ENCODE results near the gene MAPK9. TPM values are rescaled to one million over a fixed set of nuclear protein-coding genes. Genes with fewer than 3 reads are reported as not detected.

The MAPK9 gene
- total RNA-seq, 1 donor from 2014 or later = 27.4 TPM

DNA sequence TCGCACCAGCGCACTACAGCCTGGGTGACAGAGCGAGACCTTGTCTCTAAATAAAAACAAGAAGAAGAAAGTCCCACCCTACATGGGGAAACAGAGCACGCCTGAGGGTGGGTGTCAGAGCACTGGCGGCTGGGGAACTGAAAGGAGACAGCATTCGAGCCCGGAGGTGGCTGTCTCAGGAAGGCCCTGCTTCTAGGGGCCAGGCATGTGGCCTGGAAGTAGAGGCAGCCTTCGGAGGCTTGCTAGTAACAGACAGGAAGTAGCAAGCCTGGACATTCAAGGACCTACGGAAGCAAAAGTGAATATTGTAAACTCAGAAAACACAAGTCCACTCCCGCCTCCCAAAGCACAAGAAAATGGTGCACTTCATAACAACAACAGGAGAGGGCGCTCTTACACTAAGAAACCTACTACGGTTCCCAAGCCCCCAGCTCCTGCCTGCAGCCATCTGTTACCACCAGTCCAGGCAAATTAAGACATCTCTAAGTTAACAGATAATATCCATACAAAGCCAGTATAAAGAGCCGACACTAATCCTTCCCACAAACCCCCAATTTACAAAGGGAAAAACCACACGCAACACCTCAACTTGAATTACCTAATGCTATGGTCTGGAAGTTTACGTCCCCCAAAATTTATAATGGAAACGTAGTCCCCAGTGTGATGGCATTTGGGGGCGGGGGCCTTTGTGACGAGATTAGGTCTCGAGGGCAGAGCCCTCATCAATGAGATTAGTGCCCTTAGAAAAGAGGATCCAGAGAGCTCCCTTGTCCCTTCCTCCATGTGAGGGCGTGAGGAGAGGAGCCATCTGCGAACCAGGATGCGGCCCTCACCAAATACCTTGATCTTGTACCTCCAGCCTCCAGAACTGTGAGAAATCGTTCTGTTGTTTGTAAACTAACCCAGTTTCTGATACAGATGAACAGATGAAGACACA lies 90.6 kb downstream of the MAPK9 start:
- DNase-seq = peak; percentile 58

DNA sequence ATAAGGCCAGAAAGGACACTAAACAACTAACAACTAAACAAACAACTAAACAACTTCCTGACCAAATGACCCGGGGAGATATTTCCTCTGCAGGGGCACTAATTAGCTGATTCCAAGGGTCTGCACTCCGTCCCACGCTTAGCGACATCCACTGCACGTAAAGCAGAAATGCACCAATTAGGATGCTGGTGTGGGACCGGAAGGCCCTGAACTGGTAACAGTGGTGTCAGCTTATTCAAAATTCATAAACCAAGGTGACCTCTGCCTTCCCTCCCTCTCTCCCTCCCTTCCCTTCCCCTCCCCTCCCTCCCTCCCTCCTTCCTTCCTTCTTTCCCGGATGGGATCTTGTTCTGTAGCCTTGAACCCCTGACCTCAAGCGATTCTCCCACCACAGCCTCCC lies 92.5 kb downstream of the MAPK9 start:
- DNase-seq = no peak

GRCh38 chr5:180198208-180198607 lies 93.7 kb downstream of the MAPK9 start:
- no peak for DNase-seq

DNA sequence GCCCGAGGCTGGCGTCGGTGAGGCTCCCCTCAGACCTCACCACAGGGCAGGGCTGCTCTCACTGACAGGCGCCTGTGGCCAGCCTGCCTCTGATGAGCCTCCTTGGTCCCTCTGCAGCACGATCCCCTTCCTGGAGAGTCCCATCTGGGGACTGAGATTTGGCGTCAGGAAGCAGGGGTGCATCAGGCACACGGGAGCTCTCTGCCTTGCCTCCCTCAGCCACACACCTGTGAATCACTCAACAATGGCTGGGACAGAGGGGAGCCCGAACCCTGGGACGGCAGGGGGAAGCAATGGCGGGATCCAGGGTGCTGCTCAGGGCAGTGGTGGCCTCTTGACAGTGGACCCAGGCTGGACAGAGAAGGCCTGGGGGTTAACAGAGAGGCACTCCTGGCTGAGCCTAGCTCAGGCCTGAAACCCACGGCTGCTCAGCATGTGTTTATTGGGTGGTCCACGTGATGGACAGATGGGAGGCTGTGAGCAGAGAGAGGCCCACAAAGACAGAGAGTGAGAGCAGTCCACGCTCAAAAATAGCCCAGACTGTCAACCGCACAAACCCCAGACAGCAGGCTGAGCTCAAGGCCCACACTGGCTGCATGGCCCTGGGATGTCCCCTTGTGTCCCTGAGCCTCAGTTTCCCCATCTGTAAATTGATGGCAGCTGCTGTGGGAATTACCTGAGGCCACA lies 94.7 kb downstream of the MAPK9 start:
- DNase-seq = no peak

- no peak for DNase-seq
These were observed 97.2 kb downstream of the MAPK9 start for GRCh38 chr5:180194410-180195345.

DNA sequence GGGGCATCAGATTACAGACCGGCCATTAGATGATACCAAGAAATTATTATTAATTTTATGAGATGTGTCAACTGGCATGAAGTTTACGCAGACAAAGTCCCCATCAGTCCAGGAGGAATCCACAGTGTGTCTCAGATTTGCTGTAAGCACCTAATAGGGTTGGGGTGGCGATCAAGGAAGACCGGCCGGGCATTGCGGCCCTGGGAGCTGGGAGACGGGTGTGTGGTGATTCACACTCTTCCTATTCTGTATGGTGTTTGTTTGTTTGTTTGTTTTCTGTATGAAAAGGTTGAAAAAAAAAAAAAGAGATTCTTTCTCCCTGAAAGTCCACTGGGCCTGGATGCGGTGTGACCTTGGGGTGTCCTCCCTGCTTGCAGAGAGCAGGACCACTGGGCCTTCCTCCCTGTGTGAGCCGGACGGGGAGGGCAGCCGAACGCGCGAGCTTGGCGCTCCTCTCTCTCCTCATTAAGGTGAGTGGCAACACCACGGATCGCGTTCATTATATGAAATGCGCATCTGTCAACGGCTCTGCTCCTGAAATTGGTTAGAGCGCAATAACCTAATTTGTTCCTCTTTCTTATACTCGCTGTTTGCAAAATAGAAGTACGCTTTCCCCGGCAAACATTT lies 98.0 kb downstream of the MAPK9 start:
- no peak for DNase-seq

GRCh38 chr5:180191716-180192115 lies 100.2 kb downstream of the MAPK9 start:
- DNase-seq = no peak

DNA sequence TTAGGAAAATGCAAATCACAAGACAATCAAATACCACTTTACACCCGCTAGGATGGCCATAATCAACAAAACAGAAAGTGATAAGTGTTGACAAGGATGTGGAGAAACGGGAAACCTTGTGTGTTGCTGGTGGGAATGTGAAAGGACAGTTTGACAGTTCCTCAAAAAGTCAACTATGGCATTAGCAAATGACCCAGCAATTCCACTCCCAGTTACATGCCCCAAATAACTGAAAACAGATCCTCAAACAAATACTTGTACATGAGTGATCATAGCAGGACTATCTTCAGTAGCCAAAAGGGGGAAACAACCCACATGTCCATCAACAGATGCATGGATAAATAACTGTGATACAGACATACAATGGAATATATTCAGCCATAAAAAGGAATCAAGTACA lies 104.1 kb downstream of the MAPK9 start:
- DNase-seq = no peak

Other genes starting within 250 kb of the MAPK9 start
- gene RNF130, start 220.3 kb downstream of the MAPK9 start, total RNA-seq = 61.6 and 69.4 TPM in 2 replicates
- not detected in 2 replicates for gene RASGEF1C, start 82.9 kb downstream of the MAPK9 start, total RNA-seq
- 0.60 and 0.68 TPM in 2 replicates for gene GFPT2, start 61.3 kb upstream of the MAPK9 start, total RNA-seq
- gene CNOT6, start 202.3 kb upstream of the MAPK9 start, total RNA-seq = 21.6 and 44.6 TPM in 2 replicates

All from dermis blood vessel endothelial cell (primary cell).